Loucy (cell line): Measurements from ENCODE around the gene ETFA.

Experiments
- EZH2phosphoT487 ChIP-seq: fragments of 200-600 bp; IDR thresholded peaks from 2 replicates; pipeline ENCODE4 v1.6.1; 2018; ENCODE audit warnings: antibody characterized with exemption, mild to moderate bottlenecking, moderate library complexity, borderline replicate concordance
- TF ChIP-seq, protein P1 (sequence below): fragments of 200-600 bp; sonication (generic); conservative IDR thresholded peaks from 2 replicates; pipeline ENCODE4 v1.5.1; 2014; ENCODE audit warnings: mild to moderate bottlenecking, antibody characterized with exemption, low read length

- TF ChIP-seq, protein P1, sequence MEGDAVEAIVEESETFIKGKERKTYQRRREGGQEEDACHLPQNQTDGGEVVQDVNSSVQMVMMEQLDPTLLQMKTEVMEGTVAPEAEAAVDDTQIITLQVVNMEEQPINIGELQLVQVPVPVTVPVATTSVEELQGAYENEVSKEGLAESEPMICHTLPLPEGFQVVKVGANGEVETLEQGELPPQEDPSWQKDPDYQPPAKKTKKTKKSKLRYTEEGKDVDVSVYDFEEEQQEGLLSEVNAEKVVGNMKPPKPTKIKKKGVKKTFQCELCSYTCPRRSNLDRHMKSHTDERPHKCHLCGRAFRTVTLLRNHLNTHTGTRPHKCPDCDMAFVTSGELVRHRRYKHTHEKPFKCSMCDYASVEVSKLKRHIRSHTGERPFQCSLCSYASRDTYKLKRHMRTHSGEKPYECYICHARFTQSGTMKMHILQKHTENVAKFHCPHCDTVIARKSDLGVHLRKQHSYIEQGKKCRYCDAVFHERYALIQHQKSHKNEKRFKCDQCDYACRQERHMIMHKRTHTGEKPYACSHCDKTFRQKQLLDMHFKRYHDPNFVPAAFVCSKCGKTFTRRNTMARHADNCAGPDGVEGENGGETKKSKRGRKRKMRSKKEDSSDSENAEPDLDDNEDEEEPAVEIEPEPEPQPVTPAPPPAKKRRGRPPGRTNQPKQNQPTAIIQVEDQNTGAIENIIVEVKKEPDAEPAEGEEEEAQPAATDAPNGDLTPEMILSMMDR: no peak
- TF ChIP-seq EZH2phosphoT487: no peak
Observed at GRCh38 chr15:76204109-76204845, 107.0 kb downstream of the ETFA start.
